Activated B cell treated with CpG ODN at 0.5 μM for 24 hours (primary cell): Measurements from ENCODE around the gene TMEM200A. TPM values are rescaled to one million over a fixed set of nuclear protein-coding genes. Genes with fewer than 3 reads are reported as not detected.

ENCODE experiments used
- ATAC-seq: fragments of 200-7000 bp; cut with Tn5 transposase; one replicate; pipeline ENCODE4 v1.10.0; 2021; ENCODE audit warnings: low read depth, mild to moderate bottlenecking, moderate library complexity
- CTCF ChIA-PET: fragments of 350-600 bp; sonication (Branson Sonifier 250); formaldehyde crosslinking; loops from one replicate; lab custom pipeline; 2021; ENCODE audit warnings: antibody characterized with exemption; lab: Charles Lee
- POLR2A ChIA-PET: fragments of 350-600 bp; sonication (Branson Sonifier 250); formaldehyde crosslinking; loops from one replicate; lab custom pipeline; 2021; ENCODE audit warnings: antibody characterized with exemption; lab: Charles Lee
- DNase-seq: peaks from one replicate; pipeline ENCODE4 v3.0.0; 2022
- H3K27ac Mint-ChIP-seq: one replicate; pipeline ENCODE4 v1.8.0; 2020; ENCODE audit warnings: mixed read lengths
- H3K27me3 Mint-ChIP-seq: one replicate; pipeline ENCODE4 v1.8.0; 2021; ENCODE audit warnings: mixed read lengths
- H3K36me3 Mint-ChIP-seq: one replicate; pipeline ENCODE4 v1.8.0; 2021; ENCODE audit warnings: low read depth, mixed read lengths
- H3K4me1 Mint-ChIP-seq: one replicate; pipeline ENCODE4 v1.8.0; 2021; ENCODE audit warnings: mixed read lengths
- H3K4me3 Mint-ChIP-seq: one replicate; pipeline ENCODE4 v1.8.0; 2020; ENCODE audit warnings: mild to moderate bottlenecking, mixed read lengths
- H3K9me3 Mint-ChIP-seq: one replicate; pipeline ENCODE4 v1.8.0; 2020; ENCODE audit warnings: mixed read lengths
- intact Hi-C: fragments of 100-400 bp; cut with micrococcal nuclease; formaldehyde crosslinking; loops from one replicate; pipeline ENCODE4 v1.15.1; 2024
- total RNA-seq: library from RNA; stranded (reverse); gene quantifications from 2 replicates; pipeline ENCODE4 v1.2.3, GENCODE V29; 2022
- TF ChIP-seq, protein P1 (sequence below): fragments of 200-600 bp; IDR thresholded peaks from one replicate; pipeline ENCODE4 v1.8.0; 2022; ENCODE audit warnings: antibody characterized with exemption, mild to moderate bottlenecking

Gene TMEM200A
- total RNA-seq, 1 donor from 2014 or later: 1.1 TPM

GRCh38 chr6:130437961-130438360 is 72.1 kb downstream of the TMEM200A start:
- DNase-seq (no peak), ATAC-seq (no peak)
- Mint-ChIP-seq H3K9me3 (no peaks in the 10 kb centered on the region), H3K4me1 (no peaks in the 10 kb centered on the region), H3K36me3 (no peaks in the 10 kb centered on the region), H3K27ac (no peak overlapping the region), H3K27me3 (no peaks in the 10 kb centered on the region), H3K4me3 (no peak overlapping the region)
- intact Hi-C loops: no loop called here
- ChIA-PET CTCF (no interaction called here), POLR2A (no interaction called here)
- TF ChIP-seq, protein P1, sequence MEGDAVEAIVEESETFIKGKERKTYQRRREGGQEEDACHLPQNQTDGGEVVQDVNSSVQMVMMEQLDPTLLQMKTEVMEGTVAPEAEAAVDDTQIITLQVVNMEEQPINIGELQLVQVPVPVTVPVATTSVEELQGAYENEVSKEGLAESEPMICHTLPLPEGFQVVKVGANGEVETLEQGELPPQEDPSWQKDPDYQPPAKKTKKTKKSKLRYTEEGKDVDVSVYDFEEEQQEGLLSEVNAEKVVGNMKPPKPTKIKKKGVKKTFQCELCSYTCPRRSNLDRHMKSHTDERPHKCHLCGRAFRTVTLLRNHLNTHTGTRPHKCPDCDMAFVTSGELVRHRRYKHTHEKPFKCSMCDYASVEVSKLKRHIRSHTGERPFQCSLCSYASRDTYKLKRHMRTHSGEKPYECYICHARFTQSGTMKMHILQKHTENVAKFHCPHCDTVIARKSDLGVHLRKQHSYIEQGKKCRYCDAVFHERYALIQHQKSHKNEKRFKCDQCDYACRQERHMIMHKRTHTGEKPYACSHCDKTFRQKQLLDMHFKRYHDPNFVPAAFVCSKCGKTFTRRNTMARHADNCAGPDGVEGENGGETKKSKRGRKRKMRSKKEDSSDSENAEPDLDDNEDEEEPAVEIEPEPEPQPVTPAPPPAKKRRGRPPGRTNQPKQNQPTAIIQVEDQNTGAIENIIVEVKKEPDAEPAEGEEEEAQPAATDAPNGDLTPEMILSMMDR: no peak

DNA sequence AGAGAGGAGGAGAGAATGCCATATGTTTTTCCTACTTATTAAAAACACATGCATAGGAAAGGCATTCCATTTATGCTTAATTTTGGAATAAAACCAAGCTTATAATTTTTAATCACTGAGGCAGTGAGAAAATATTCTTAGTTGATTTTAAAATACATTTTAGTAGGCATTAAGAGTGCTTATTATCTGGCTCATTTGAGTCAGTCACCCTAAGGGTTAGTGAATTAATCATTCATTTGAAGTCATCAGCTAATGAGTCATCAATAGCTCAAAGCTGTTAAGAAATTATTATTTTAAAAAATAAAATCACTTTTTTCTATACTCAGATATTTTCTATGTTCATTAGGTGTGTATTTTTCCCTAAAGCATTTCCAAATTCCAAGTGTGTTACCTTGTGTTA is 81.6 kb downstream of the TMEM200A start:
- intact Hi-C loops: no loop called here
- ChIA-PET CTCF (no interaction called here), POLR2A (no interaction called here)
- TF ChIP-seq, protein P1: no peak
- H3K27ac Mint-ChIP-seq: no peak overlapping the region
- no peaks in the 10 kb centered on the region for H3K36me3 Mint-ChIP-seq
- ATAC-seq (no peak), DNase-seq (no peak)
- no peak overlapping the region for H3K4me3 Mint-ChIP-seq
- peaks cover 4% of the 10 kb centered on the region for H3K4me1 Mint-ChIP-seq
- H3K9me3 Mint-ChIP-seq: no peaks in the 10 kb centered on the region
- H3K27me3 Mint-ChIP-seq: no peaks in the 10 kb centered on the region

GRCh38 chr6:130452336-130452735 is 86.5 kb downstream of the TMEM200A start:
- ATAC-seq: no peak
- DNase-seq: no peak
- Mint-ChIP-seq H3K27ac (no peak overlapping the region), H3K4me1 (no peaks in the 10 kb centered on the region), H3K36me3 (no peaks in the 10 kb centered on the region), H3K27me3 (no peaks in the 10 kb centered on the region), H3K4me3 (no peak overlapping the region), H3K9me3 (no peaks in the 10 kb centered on the region)
- CTCF ChIA-PET: no interaction called here
- TF ChIP-seq, protein P1: no peak
- intact Hi-C loops: no loop called here
- POLR2A ChIA-PET: no interaction called here

DNA sequence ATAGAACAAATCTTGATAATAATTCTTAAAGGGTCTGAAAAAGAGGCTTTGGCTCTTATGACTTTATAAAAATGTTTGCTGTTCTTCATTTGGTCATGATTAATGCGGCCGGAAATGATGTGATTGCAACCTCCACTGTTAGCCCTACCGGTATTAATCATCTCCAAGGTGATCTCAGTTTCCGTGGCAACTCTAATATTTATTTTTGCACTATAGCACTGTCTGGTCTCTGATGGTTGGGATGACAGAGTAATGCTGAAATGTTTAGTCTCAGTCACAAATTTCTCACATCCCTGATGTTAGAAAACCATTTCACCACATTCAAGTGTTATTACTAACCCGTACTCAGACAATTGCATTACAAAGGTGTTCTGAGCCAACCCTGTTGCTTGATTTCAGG is 87.4 kb downstream of the TMEM200A start:
- TF ChIP-seq, protein P1: no peak
- intact Hi-C loops: no loop called here
- ATAC-seq: no peak
- H3K4me3 Mint-ChIP-seq: no peak overlapping the region
- DNase-seq: no peak
- H3K4me1 Mint-ChIP-seq: no peaks in the 10 kb centered on the region
- POLR2A ChIA-PET: no interaction called here
- no peaks in the 10 kb centered on the region for H3K27me3 Mint-ChIP-seq
- H3K36me3 Mint-ChIP-seq: no peaks in the 10 kb centered on the region
- no peak overlapping the region for H3K27ac Mint-ChIP-seq
- CTCF ChIA-PET: no interaction called here
- H3K9me3 Mint-ChIP-seq: no peaks in the 10 kb centered on the region

GRCh38 chr6:130457605-130458004 is 91.8 kb downstream of the TMEM200A start:
- Mint-ChIP-seq H3K4me3 (no peak overlapping the region), H3K27me3 (peaks cover 6% of the 10 kb centered on the region), H3K36me3 (no peaks in the 10 kb centered on the region), H3K27ac (no peak overlapping the region), H3K4me1 (no peaks in the 10 kb centered on the region), H3K9me3 (no peaks in the 10 kb centered on the region)
- POLR2A ChIA-PET: no interaction called here
- TF ChIP-seq, protein P1: no peak
- intact Hi-C loops: no loop called here
- DNase-seq (no peak), ATAC-seq (no peak)
- CTCF ChIA-PET: no interaction called here
